Cardiac fibroblast (primary cell): ENCODE data around the gene SPAG16.

Source experiments
- DNase-seq, 2 donors: peaks; one replicate each; pipeline versions ENCODE4 v3.0.0 to v3.0.0-alpha.2; 2010; ENCODE audit warnings: low read depth in 2 of 2
- H3K4me3 ChIP-seq, 2 donors: replicated peaks in 1 of 2; 1 replicate in 1 of 2; 2 replicates in 1 of 2; pipeline ENCODE4 v1.5.1; 2011; ENCODE audit warnings: low read depth in 2 of 2, low read length in 2 of 2, mild to moderate bottlenecking in 2 of 2, moderate library complexity in 1 of 2
- CTCF ChIP-seq: IDR thresholded peaks from one replicate; pipeline ENCODE4 v1.5.1; 2011; ENCODE audit warnings: low read depth, mild to moderate bottlenecking, low read length, inconsistent platforms

SPAG16 gene

GRCh38 chr2:214233164-214233563 lies 948.9 kb downstream of the SPAG16 start:
- no peak for TF ChIP-seq CTCF
- no peak for DNase-seq
- H3K4me3 ChIP-seq: no peak overlapping the region

GRCh38 chr2:214242797-214243196 lies 958.5 kb downstream of the SPAG16 start:
- no peak for DNase-seq
- TF ChIP-seq CTCF: no peak
- H3K4me3 ChIP-seq: no peak overlapping the region

- peak in 1 of 2 donors; percentile 1 for DNase-seq
- H3K4me3 ChIP-seq: no peak overlapping the region
- no peak for TF ChIP-seq CTCF
Observed at GRCh38 chr2:214244847-214245246, 960.6 kb downstream of the SPAG16 start.

- no peak for TF ChIP-seq CTCF
Observed at GRCh38 chr2:214246417-214246816, 962.2 kb downstream of the SPAG16 start.

GRCh38 chr2:214247531-214247930 lies 963.3 kb downstream of the SPAG16 start:
- TF ChIP-seq CTCF: no peak
- no peak for DNase-seq
- H3K4me3 ChIP-seq: no peak overlapping the region

More at GRCh38 chr2:214246417-214246816, 962.2 kb downstream of the SPAG16 start:
- no peak for DNase-seq
- no peak overlapping the region for H3K4me3 ChIP-seq

GRCh38 chr2:214255046-214255445 lies 970.8 kb downstream of the SPAG16 start:
- DNase-seq: no peak

More at GRCh38 chr2:214255046-214255445, 970.8 kb downstream of the SPAG16 start:
- no peak for TF ChIP-seq CTCF
- H3K4me3 ChIP-seq: no peak overlapping the region
